A172 (cell line): ENCODE measurements around the gene PEMT. TPM values are rescaled to one million over a fixed set of nuclear protein-coding genes. Genes with fewer than 3 reads are reported as not detected.
"Not testable (repeated sequence)": the region's sequence is repeated elsewhere in the genome, so short reads cannot be mapped to it uniquely, and the experiment has no call there.

Experiments
- DNase-seq: peaks from one replicate; pipeline ENCODE4 v3.0.0-alpha.2; 2015; ENCODE audit warnings: low spot score
- total RNA-seq: library from RNA; depleted of rRNA; stranded (reverse); fragments of >200 nt; shearing (Covaris generic); gene quantifications from 2 replicates; pipeline ENCODE4 v1.2.3, GENCODE V29; 2014; rRNA removed

The PEMT gene, protein sequence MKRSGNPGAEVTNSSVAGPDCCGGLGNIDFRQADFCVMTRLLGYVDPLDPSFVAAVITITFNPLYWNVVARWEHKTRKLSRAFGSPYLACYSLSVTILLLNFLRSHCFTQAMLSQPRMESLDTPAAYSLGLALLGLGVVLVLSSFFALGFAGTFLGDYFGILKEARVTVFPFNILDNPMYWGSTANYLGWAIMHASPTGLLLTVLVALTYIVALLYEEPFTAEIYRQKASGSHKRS
- total RNA-seq = 39.6 and 44.0 TPM in 2 replicates

DNA sequence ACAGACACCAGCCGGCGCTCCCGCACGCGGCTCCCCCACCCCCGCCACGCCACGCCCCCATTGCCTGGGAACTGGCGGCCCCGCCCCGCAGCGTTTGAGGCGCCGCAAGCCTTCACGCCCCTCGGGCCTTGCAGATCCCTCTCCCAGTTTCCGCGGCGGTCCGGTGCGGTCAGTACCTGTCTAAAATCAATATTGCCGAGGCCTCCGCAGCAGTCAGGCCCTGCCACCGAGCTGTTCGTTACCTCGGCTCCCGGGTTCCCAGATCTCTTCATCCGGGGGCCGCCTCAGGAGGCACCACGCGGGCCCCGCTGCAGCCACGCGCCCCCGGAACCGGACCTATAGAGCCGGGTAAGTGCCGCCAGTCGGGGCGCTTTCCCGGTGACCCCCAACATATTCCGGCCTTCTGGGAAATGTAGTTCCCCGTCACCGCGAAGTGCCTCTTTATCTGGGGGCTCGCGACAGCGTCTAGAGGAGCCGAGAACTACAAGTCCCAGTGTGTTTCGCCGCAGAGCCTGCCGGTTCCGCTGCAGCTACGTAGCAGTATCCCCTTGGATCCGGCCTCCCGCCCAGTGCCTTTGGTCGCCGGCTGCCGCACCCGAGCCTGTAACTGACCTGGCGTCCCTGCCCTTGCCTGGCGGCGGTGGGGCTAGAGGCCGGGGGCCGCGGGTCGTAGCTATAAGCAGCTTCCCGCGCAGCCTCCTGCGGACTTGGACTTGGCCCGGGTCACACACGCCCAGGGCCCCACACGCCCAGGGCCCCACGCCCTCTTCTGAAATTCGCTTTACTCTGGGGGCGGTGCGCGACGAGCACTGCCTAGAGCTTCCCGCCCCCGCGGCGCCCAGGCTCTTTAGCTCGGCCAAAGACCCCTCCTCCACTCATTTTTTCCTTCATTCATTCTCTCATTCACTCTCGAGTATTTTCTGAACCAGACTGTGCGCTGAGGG lies at the start of gene PEMT:
Gene PEMT (minus strand): TSS at position 354 of the 944 bp plus-strand sequence. CDS start 82 bp downstream, at position 272.
- DNase-seq = peak; percentile 98

DNA sequence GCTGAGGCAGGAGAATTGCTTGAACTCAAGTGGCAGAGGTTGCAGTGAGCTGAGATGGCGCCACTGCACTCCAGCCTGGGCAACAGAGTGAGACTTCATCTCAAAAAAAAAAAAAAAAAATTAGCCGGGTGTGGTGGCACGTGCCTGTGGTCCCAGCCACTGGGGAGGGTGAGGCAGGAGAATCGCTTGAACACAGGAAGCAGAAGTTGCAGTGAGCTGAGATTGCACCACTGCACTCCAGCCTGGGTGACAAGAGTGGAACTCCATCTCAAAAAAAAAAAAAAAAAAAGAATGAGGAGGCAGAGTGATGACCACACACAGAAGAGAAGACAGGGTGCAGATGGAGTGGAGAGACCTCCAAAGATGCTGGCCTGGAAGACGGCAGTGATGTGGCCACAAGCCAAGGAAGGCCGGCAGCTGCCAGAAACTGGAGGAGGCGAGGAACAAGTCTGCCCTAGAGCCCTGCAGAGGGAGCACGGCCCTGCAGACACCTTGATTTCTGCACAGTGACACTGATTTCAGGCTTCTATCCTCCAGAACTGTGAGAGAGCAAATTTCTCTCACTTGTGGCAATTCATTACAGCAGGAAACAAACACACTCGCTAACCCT lies 48.3 kb upstream of the PEMT start:
- not testable (repeated sequence) for DNase-seq

DNA sequence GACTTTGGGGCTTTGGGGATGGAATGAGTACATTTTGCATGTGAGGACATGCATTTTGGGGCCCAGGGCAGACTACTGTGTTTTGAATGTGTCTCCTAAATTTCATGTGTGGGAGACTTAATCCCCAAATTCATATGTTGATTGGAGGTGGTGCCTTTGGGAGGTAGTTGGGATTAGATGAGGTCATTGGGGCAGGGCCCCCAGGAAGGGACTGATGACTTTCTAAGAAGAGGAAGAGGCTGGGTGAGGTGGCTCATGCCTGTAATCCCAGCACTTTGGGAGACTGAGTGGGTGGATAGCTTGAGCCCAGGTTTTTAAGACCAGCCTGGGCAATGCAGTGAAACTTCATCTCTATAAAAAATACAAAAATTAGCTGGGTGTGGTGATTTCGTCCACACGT lies 47.0 kb upstream of the PEMT start:
- no peak for DNase-seq

DNA sequence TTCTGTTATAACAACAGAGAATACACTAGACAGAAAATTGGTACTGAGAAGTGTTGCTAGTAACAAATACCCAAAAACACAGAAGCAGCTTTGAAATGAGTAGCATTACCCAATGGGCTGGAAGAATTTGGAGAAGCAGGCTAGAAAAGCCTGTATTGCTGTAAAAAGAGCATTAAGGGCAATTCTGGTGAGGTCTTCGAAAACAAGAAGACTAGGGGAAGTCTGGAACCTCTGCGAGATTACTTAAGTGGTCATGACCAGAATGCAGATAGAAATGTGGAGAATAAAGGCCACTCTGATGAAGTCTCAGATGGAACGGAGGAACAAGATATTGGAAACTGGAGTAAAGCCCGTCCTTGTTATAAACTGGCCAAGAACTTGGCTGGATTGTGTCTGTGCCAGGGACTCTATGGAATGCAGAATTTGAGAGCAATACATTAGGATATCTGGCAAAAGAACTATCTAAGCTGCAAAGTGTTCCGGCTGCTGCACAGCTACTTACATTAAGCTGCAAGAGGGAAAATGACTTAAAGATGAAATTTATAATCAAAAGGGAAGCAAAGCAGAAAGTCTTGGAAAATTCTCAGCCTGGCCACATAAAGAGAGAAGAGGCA lies 44.9 kb upstream of the PEMT start:
- no peak for DNase-seq

DNA sequence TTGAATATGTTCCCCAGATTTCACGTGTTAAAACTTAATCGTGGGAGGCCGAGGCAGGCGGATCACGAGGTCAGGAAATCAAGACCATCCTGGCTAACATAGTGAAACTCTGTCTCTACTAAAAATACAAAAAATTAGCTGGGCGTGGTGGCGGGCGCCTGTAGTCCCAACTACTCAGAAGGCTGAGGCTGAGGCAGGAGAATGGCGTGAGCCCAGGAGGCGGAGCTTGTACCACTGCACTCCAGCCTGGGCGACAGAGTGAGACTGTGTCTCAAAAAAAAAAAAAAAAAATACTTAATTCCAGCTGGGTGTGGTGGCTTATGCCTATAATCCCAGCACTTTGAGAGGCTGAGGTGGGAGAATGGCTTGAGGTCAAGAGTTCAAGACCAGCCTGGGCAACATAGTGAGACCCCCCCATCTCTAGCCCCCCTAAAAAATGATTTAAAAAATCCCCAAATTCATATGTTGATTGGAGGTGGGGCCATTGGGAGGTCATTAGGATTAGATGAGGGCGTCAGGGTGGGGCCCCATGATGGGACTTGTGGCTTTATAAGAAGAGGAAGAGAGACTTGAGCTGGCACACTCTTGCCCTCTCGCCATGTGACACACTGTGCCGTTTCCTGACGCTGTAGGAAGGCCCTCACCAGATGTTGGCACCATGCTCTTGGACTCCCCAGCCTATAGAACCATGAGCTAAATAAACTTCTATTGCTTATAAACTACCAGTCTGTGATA lies 44.2 kb upstream of the PEMT start:
- DNase-seq = not testable (repeated sequence)

DNA sequence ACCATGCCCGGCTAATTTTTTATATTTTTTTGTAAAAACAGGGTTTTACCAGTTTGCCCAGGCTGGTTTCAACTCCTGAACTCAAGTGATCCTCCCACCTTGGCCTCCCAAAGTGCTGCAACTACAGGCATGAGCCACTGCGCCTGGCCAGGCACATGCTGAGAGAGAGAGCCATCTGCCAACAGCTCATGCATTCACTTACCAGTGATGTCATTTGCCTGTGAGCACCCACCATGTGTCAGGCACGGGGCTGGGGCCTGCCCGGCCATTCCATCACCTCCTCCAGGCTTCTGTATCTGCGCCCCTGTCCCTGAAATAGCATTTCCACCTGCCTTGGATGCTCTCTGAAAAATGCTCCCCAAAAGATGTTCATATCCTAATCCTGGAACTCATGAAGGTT lies 43.6 kb upstream of the PEMT start:
- DNase-seq = no peak

DNA sequence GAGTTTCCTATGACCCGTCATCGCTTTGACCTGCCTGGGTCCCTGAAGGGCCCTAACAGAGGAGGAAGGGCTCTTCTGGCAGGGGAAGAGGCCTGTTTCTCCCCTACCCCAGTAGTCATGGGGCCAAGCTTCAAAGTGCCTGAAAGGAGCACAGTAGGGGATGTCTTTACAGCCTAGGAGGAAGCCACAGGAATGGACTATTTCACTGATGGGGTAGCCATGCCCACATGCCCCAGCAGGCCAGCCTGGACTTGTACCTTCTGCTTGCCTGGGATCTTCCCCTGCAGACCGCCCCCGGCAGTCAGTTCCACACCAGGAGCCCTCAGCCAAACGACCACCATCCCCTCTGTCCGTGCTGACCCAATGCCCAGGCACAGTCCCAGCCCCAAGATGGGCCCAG lies 41.8 kb upstream of the PEMT start:
- DNase-seq = no peak

DNA sequence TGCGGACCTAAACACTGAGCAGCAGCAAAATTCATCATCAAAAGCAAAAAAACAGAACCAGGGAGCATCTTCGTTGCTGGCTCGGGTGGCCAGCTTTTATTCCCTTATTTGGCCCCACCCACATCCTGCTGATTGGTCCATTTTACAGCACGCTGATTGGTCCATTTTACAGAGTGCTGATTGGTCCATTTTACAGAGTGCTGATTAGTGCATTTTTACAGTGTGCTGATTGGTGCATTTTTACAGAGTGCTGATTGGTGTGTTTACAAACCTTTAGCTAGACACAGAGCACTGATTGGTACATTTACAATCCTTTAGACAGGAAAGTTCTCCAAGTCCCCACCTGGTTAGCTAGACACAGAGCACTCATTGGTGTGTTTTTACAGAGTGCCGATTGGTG lies 41.2 kb upstream of the PEMT start:
- peak; percentile 29 for DNase-seq

DNA sequence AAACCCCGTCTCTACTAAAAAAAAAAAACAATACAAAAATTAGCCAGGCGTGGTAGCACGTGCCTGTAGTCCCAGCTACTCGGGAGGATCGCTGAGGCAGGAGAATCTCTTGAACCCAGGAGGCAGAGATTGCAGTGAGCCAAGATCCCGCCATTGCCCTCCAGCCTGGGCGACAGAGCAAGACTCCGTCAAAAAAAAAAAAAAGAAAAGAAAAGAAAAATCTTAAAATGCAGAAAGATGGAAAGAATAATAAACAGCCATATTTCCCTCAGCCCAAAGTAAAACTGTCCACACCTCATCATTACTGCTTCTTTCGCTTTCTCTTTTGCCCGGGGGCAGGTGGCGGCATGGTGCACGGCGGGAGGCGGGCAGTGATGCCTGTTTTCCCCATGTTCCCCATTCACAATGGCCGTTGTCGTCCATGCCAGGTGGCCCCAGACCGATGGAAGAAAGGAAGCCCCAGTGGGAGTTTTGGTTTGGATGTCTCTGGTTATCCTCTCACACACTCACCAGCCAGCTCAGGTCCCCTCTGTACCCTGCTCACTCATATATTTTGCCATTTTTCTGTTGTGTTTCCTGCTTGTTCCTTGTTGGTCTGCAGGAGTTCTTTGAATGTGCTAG lies 37.0 kb upstream of the PEMT start:
- DNase-seq = peak; percentile 33

DNA sequence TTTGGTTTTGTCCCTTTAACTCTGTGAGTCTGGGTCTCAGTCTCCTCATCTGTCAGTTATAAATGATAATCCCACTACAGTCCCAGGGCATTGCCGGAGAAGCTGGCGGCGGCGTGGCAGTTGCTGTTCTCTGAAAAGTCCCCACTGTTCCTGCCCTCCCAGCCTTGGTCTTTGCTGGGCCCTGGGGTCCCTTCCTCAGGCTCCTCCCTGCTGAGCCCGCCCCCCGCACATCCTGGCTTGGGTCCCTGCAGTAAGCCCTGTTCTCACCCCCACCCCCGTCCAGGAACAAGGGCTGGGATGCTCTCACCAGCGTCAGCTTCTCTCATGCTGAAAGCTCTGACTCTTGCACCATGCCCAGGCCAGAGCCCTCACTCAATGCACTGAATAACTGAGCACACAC lies 35.3 kb upstream of the PEMT start:
- no peak for DNase-seq

DNA sequence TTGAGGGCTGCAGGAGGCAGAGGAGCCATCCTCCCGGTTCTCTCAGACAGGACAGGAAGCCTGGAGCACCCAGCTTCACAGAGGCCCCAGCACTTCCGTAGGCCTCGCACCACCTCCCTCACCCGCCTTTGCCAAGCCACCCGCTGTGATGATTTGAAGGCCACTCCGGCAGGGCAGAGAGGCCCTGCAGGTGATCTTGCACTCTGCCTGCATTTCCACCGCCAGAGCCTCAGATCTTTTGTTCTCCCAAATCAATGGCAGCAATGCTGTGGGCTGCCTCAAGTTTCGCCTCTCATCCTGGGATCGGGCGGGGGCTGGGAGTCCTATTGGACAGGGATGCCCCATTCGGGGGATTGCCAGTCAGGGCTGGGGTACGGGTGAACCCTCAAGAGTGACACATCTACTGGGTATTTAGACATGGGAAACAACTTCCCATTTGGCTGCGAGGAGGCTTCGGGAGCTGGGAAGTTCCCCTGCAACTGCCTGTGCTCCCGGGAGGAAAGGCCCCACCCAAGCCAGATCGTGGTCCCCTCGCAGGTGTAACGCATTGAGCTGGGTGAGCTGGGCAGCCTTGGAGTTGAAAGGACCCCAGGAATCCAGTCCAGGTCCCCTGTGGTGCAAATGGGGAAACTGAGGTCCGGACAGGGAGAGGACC lies 34.8 kb upstream of the PEMT start:
- DNase-seq = no peak

DNA sequence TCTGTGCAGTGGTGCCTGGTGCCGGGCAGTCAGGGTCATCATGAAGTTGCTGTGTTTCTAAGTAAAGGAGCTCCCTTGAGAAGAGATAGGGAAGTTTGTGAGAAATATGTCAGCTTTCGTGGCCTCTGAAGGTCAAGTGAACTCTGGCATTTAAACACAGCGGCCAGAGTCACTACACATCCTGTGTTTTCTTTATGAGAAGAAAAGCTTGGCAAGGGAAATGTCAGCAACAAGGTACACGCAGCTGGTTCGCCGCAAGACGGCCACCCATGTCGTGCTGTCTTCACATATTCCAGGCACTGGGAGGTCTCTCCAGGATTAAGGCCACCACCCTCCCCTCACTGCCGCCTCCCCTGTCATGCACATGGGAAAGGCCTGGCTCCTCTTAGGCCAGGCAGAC lies 33.2 kb upstream of the PEMT start:
- no peak for DNase-seq

DNA sequence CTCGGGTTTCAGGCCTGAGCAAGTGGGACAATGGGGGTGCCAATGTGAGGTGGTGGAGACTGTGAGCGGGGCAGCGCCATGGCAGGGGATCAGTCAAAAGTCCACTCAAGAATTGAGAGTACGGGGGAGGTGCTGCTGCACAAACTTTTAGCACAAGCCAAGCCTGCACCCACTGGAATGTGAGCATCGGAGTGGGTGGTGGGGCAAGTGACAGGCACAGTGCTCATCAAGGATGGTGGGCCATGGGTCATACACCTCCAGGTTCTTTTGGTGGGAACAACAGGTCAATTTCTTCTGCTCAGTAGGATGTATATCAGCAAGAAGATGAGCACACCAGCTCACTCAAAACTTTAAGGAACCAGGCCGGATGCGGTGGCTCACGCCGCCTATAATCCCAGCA lies 32.4 kb upstream of the PEMT start:
- DNase-seq = no peak

DNA sequence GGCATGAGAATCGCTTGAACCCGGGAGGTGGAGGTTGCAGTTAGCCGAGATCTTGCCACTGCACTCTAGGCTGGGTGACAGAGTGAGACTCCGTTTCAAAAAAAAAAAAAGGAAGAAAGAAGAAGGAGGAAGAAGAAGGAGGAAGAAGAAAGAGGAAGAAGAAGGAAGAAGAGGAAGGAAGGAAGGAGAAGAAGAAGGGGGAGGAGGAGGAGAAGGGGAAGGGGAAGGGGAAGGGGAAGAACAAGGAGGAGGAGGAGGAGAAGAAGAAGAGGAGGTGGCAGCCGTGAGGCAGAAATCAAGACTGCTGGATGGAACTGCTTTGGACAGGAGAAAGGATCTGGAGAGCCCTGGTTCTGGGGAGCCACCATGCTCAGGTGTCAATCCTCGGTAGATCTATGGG lies 29.7 kb upstream of the PEMT start:
- no peak for DNase-seq

DNA sequence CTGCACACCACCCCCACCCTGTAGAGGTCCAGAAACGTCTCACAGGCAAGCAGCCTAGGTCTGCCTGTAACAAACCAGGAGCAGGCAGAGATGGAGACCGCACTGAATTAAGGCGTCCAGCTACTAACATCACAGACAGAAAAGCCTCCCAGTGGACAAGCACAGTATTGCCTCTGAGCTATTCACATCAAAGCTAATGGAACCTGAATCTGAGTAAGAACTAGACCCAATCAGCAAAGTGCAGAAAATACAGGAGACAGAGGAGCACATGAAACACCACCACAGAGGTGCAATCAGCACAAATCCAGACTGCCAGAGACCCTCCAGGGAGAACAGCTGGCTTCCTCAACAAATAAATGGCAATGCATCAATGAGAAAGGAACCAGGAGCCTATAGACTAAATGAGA lies 22.2 kb upstream of the PEMT start:
- DNase-seq = peak; percentile 76

DNA sequence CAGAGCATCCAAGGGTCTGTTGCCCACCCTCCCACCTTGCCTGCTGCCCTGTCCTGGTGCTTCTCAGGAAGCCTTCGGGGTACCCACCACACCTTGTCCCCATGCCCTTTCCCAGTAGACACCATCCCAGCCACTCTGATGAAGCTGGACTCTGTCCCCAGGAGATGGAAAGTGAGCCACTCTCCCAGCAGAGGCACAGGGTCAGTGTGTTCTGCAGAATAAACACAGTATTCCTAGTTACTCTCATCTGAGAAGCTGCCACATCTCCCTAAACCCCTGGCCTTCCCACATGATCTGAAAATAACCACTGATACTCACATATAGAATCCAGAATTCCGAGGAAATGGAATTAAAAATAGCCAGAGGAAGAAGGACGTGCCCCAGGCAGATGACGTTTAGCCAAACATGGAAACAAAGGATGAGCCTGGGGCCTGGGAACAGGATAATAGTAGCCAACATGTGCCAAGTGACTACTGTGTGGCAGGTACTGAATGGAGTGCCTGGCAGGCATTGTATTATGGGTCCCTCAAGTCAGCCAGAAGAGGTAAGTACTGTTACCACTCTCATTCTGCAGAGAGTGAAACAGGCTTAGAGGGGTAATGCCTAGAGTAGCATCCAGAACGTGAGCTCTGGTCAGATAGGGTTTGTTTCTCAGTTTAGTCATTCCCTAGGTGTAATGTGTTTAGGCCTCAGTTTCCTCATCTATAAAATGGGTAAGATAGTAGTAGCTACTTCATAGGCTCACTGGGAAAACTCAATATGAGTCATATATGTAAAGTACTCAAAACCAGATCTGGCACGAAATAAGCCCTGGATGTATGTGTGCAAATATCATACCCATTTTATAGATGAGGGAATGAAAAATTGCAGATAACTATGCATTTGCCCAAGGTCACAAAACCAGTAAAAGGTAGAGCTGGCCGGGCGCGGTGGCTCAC lies 20.8 kb upstream of the PEMT start:
- no peak for DNase-seq

DNA sequence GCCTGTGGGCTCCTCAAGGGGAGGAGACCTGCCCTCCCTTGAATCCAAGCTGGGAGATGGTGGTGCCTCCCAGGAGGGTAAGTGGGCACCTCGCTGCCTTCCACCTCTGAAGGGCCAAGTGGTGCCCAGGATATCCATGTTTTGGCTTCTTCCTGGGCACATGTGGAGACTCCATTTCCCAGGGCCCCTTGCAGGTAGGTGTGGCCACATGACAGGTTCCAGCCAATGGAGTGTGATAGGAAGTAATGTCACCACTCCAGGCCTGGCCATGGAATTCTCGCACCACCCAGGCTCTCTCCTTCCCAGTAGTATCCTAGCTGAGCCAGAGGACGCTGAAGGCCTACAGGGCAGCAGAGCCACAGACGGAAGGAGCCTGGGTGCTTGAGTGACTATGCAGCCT lies 17.6 kb upstream of the PEMT start:
- peak; percentile 18 for DNase-seq

DNA sequence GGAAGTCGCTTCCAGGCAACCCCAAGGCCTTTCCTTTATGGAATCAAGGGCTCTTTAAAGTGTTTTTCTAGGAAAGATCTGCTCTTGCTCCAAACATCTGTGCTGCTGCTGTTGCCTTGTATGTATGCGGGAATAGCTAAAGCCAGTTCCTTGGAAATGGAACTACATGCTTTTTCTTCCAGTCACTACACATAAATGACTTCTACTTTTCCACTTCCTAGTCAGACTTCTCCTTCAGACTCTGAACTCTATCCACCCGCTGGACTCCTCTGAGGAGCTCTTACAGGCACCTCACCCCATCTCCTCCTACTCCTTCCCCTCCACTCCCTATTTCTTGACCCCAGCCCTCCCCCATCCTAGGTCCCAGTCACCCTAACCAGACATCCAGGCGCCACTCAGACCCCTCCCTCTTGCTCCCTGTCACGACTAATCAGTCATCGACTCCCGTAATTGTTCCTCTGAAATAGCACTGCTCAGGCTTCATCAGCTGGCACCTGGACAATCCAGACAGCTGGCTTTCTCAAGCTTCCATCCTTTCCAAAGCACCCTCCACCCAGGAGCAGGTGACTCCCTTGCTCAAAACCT lies 15.0 kb upstream of the PEMT start:
- DNase-seq = no peak

DNA sequence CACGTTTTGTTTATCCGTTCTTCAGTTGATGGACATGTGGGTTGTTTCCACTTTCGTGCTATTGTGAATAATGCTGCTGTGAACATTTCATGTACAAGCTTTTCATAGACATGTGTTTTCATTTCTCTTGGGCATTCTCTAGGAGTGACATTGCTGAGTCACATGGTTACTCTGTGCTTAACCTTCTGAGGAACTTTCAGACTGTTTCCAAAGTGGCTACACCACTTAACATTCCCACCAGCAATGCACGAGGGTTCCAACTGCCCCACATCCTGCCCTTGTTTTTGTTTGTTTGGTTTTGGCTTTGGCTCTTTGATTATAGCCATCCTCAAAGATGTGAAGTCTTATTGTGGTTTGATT lies 14.2 kb upstream of the PEMT start:
- peak; percentile 26 for DNase-seq
